Fibroblast of peridontal ligament (primary cell): ENCODE data around the gene ASXL2.
"Not testable (repeated sequence)": the region's sequence is repeated elsewhere in the genome, so short reads cannot be mapped to it uniquely, and the experiment has no call there.

ENCODE experiments used
- DNase-seq: peaks from one replicate; pipeline ENCODE4 v3.0.0-alpha.2; 2010; ENCODE audit errors: extremely low read depth

ASXL2 gene

GRCh38 chr2:25891672-25892071 lies 13.4 kb upstream of the ASXL2 start:
- DNase-seq = no peak

GRCh38 chr2:25887624-25888242 lies 9.4 kb upstream of the ASXL2 start:
- DNase-seq = no peak

DNA sequence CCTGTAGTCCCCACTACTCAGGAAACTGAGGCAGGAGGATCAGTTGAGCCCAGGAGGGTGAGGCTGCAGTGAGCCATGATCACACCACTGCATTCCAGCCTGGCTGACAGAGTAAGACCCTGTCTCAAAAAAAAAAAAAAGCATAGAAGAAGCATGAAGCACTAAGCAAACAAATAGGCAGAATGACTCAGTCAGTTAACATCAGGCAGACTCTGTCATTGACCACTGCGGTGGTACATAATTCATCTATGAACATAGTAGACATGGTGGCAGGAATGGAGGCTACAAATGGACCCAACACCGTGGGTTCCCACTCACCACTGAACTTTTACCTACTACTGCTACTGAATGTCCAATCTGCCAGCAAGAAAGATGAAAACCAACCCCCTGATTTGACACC lies 7.6 kb upstream of the ASXL2 start:
- DNase-seq = peak; percentile 78

DNA sequence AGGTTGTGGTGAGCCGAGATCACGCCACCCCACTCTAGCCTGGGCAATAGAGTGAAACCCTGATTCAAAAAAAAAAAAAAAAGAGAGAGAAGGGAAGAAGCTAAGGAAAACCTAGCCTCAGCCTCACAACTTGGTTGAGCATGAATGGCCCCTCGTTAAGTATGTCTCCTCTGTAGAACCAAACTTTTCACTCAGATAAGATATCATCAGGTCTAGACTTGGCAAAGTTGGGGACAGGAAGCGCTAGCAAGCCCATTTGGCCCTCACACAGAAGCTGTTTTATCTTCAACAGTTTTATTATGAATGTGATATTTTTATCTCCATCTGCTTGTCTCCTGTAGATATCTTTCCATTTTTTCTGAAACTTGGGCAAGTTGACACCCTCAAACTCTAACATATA lies 3.5 kb upstream of the ASXL2 start:
- no peak for DNase-seq

- peak; percentile 45 for DNase-seq
Observed at GRCh38 chr2:25879133-25879730, 945 bp upstream of the ASXL2 start.

DNA sequence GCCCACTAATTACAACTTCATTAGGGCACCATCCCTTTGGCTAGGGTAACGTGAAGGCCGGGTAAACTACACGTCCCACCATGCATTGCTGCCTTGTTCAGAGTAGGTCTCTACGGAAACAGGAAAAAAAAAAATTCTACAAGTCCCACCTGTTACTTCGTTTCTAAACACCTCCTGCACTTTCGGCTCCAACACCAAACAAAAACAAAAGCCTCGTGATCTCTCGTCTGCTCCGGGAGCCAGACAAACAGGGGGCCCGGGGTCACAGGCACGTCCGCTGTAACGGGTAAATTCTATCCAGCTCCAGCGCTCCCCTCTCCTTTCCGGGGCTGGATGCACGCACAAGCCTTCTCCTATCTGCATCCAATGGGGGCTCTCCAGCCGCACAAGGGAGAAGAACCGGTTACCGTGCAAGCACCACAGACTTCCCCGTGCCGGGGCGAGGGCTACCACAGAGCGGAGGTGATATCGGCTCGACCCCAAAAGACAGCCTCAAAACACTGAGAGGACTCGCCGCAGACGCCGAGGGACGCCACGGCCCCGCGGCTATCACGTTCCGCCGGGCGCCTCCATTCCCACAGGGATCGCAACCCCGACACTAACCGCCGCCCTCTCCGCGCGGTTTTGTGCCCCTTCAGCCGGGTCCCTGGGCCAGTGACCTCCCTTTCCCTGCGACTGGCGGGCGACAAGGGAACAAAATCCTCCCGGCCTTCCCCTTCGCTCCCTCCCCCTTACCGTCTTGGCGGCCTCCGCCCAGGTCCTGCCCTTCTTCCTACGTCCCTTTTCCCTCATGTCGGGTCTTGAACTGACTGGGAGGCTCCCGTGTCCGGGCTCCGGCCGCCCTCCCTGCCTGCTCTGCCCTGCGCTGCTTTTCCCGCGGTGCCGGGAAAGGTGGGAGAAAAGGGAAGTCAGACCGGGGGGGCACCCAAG lies 591 bp downstream of the ASXL2 start:
- peak; percentile 50 for DNase-seq

GRCh38 chr2:25872134-25872533 lies 6.2 kb downstream of the ASXL2 start:
- no peak for DNase-seq

- DNase-seq = no peak
Observed at GRCh38 chr2:25867396-25868003, 10.8 kb downstream of the ASXL2 start.

GRCh38 chr2:25856377-25856776 lies 21.9 kb downstream of the ASXL2 start:
- DNase-seq = no peak

- DNase-seq = no peak
Observed at GRCh38 chr2:25855065-25855464, 23.2 kb downstream of the ASXL2 start.

- DNase-seq = no peak
Observed at GRCh38 chr2:25854613-25855012, 23.7 kb downstream of the ASXL2 start.

DNA sequence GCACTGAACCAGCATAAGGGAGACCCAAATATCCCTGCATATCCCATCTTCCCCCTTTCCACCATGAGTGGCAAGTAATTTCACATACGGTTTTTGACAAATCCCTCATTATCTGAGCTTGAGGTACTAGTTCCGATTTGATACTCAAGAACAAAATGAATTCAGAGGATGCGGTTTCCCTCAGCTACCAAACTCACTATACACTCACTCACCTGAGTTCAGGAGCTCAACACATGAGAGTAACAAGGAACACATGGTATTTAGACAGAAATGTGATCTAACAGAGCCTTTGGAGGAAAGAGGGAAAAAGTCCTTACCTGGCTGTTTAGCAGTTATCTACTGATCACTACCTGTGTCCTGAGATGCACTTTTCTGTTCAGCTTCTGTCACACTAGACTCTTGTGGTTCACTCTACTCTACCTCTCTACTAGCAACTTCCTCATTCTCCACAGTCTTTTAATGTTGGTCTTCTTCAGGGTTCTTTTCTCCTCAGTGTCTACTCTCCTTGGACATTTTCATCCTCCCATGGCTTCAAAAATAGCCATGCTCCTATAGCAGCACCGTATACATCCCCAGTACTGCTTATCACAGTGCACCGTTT lies 25.1 kb downstream of the ASXL2 start:
- DNase-seq = no peak

DNA sequence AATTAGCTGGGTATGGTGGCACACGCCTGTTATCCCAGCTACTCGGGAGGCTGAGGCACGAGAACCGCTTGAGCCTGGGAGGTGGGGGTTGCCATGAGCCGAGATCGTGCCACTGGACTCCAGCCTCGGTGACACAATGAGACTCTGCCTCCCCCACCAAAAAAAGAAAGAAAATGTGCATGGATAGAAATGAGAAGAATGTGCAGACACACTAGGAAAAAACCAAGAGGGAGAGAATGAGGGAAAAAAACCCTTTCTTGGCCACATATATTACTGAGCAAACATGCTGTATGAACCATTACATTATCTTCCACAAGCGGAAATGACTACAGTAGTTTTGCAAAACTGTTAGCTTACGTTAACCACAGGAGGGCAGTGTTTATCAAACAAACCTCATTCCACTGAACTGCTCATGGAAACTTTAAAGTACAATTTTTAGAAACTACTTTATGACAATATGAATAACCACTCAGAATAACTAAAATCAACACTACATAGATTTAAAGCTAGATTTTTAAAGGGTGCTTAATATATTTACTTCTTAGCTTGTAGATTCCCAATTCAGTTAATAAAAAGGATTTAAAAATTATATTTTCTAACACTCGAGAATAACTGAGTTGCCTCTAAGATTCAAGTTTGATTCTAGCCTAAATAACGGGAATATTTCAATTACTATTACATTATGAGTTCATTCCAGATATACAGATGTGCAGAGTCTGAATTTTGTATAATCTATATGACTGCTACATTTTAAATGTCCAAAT lies 26.4 kb downstream of the ASXL2 start:
- peak; percentile 94 for DNase-seq

- not testable (repeated sequence) for DNase-seq
Observed at GRCh38 chr2:25850400-25850799, 27.9 kb downstream of the ASXL2 start.

GRCh38 chr2:25849350-25849749 lies 28.9 kb downstream of the ASXL2 start:
- DNase-seq = not testable (repeated sequence)

DNA sequence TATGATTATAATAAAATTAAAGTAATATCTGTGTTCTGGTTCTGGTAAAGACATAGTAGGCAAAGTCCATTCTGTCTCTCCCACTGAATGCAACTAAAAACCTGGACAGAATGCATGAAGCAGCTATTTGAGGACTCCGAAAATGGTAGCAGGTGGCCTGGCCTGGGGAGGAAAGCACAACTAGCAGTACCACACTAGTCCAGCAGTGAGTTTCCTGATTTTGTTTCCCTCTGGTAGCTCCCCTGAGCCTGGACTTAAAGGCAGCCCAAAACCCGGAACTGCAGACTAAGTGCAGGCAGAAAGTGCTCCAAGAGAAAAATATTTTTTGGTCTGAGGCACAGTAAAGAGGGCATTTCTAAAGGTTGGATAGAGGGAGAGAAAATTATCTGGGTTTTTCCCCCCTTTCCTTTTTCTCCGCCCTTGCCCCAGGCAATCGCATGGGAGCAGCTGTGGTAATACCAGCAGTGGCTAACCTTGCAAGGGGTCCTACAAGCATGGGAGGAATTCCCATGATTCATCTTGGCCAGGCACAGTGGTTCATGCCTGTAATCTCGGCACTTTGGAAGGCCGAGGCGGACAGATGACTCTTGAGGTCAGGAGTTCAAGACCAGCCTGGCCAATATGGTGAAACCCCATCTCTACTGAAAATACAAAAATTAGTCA lies 32.3 kb downstream of the ASXL2 start:
- peak; percentile 18 for DNase-seq

- DNase-seq = peak; percentile 64
Observed at GRCh38 chr2:25844089-25844488, 34.2 kb downstream of the ASXL2 start.

DNA sequence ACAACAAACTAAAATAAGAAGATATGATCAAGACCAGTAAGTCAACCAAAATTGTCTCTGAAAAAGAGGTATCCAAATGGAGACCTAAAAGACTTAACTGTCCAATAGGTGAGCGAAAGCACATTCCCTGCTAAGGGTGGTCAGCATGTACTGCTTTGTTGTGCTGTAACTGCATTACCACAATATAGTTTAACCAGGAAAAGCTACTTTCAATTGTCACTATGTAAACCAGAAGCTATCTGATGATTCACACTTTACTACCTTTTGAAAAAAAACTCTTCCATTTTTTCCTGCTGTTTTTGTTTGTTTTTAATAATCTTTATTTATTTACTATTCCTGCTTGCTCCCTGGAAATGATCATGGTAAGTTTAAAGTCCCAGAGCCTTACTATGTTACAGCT lies 36.1 kb downstream of the ASXL2 start:
- DNase-seq = no peak

DNA sequence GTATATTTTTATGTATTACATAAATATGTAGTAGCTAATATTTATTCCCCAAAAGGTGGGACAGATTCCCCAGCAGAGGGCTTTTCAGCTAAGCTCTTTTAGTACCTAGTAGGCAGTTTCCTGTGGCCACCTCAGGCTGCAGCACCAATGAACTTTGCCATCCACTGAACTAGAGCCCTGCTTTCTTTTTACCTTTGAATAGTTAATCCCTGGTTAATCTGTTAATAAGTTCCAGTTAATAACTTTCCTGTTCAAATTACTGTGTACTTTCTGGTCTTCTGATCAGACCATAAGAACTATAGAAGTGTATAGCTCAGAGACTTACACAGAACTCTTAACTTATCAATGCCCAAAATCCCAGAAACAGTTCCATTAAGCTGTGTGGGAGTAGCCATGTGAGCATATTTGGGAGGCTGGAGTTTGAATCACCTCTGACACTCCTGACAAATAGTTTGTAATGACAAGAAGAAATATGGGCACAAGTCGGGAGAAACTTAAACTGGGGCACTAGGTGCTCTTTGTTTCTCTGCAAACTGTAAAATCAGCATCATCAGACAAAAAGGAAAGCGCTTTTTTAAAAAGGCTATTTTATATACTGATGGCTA lies 40.0 kb downstream of the ASXL2 start:
- no peak for DNase-seq

GRCh38 chr2:25835906-25836305 lies 42.4 kb downstream of the ASXL2 start:
- no peak for DNase-seq
